Stimulated activated CD8-positive, alpha-beta memory T cell treated with anti-CD3 and anti-CD28 coated beads, Interleukin-12 subunit alpha, Interleukin-12 subunit beta, amount 100 ng/mL, for 24 hours (primary cell): Measurements from ENCODE around the gene FAM89A.
"Not testable (repeated sequence)": the region's sequence is repeated elsewhere in the genome, so short reads cannot be mapped to it uniquely, and the experiment has no call there.

ENCODE experiments used
- DNase-seq: peaks from one replicate; pipeline ENCODE4 v3.0.0-alpha.2; 2020; ENCODE audit errors: extremely low read depth

Gene FAM89A

DNA sequence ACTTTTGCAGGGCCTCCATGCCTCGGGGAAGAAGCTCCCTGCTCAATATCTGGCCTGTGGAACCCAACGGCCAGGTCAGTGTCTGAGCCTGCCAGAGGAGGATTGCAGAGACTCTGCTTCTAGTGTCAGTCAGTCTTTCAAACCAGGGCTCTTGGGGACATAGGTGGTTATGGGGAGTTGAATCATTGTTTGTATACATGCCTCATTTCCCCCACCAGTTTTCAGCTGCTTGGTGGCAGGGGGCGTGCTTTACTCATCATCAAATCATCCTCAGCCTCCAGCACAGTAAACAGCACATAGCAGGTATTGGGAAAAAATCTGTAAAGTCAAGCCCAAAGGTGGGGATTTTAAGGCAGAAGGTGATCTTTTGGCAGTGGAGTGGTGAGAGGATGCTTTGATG, 17.4 kb upstream of the FAM89A start:
- no peak for DNase-seq

DNA sequence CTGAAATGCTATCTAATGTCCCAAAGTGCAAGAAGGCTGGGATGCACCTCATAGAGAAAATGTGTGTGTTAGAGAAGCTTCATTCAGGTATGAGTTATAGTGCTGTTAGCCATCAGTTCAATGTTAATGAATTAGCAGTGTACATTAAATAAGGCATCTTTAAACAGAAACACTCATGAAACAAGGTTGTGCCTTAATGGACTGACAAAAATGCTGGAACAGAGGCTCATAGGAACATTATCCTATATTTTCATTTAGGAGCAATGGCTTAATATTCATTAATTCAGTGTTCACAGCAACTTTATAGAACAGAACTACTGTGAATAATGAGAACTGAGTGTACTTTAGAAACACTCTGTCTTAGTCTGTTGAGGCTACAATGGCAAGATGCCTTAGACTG, 15.2 kb upstream of the FAM89A start:
- DNase-seq: no peak

DNA sequence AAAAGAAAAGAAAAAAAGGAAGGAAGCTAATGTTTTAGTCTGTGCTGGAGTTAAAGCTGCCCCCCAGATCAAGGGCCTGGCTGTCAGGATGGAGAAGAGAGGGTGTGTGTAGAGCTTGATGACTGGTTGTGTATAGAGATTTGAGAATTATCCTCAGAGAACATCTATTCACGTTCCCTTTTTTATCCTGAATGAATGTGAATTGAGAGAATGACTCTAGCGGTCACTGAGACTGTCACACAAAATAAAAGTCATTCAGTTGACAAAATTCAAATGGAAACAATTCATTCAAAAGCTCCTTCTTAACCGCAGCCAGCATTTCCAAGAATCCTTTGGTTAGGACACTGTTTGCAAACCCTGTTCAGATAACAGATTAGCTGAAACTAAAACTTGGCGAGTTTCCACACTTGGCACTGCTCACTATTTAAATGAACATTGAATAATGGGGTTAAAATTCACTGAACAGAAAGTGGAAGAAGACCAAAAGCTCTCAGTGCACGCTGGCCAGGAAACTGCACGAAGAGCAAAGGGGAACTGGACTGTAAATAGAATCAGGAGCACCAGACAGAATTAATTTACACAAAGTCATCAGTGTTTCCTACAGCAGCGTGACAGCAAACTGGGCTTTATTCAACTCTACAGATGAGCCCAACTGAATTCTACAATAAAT, 13.6 kb upstream of the FAM89A start:
- DNase-seq: no peak

- DNase-seq: no peak
Measured at GRCh38 chr1:231052777-231053176, 12.7 kb upstream of the FAM89A start.

DNA sequence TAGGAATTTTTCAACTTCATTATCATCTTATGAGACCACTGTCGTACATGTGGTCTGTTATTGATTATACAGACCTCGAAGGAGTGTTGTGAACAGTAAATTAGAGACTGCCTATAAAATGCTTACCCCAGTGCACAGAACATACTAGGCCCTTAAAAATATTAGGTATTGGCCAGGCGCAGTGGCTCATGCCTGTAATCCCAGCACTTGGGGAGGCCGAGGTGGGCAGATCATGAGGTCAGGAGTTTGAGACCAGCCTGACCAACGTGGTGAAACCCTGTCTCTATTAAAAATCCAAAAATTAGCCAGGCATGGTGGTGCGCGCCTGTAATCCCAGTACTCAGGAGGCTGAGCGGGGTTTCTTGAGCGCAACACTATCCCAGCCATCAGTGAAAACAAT, 10.9 kb upstream of the FAM89A start:
- DNase-seq: not testable (repeated sequence)

DNA sequence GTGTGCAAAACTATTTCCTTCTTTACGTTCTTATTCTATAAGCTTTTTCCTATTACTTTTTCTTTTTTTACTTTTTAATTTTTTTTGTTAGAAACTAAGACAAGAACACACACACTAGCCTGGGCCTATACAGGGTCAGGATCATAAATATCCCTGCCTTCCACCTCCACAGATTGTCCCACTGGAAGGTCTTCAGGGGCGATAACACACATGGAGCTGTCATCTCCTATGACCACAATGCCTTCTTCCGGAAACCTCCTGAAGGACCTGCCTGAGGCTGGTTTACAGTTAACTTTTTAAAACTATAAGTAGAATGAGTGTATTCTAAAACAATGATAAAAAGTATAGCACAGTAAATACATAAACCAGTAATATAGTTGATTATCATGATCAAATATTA, 10.3 kb upstream of the FAM89A start:
- no peak for DNase-seq

- DNase-seq: no peak
Measured at GRCh38 chr1:231049121-231049979, 9.3 kb upstream of the FAM89A start.

- not testable (repeated sequence) for DNase-seq
Measured at GRCh38 chr1:231048419-231048818, 8.4 kb upstream of the FAM89A start.

DNA sequence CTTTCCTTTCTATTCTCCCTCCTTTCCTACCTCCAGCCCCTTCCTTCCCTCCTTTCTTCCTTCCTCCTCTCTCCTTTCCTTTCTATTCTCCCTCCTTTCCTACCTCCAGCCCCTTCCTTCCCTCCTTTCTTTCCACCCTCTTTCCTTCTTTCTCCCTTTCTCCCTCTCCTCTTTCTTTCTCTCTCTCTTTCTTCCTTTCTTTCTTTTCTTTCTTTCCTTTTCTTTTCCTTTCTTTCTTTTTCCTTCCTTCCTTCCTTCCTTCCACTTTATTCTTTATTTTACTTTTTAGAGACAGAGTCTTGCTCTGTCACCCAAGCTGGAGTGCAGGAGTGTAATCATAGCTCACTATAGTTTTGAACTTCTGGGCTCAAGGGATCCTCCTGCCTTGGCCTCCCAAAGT, 7.5 kb upstream of the FAM89A start:
- DNase-seq: not testable (repeated sequence)

DNA sequence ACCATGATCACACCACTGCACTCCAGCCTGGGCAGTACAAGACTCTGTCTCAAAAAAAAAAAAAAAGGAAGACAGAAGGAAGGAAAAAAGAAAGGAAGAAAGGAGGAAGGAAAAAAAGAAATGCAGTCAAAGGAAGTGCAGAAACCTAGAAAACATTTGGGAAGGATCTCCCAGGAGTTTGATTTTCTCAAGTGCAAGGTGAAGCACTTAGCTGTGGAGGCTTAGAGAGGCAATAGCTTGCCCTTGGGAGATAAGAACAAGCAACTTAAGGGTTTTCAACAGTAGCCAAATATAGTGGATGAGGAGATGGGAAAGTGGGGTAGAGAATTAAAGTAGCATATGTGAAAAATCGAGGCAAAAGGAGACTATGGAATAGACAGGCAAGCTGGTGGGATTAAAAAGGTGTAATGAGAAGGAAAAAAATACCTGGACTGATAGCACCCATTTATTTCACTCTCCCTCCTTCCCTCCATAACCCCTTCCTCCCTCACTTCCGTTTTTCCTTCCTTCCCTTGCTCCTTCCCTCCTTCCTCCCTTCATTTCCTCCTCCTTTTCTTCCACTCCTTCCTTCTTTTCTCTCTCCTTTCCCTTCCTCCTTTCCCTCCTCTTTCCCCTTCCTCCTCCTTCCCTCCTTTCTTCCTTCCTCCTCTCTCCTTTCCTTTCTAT, 6.8 kb upstream of the FAM89A start:
- DNase-seq: no peak

DNA sequence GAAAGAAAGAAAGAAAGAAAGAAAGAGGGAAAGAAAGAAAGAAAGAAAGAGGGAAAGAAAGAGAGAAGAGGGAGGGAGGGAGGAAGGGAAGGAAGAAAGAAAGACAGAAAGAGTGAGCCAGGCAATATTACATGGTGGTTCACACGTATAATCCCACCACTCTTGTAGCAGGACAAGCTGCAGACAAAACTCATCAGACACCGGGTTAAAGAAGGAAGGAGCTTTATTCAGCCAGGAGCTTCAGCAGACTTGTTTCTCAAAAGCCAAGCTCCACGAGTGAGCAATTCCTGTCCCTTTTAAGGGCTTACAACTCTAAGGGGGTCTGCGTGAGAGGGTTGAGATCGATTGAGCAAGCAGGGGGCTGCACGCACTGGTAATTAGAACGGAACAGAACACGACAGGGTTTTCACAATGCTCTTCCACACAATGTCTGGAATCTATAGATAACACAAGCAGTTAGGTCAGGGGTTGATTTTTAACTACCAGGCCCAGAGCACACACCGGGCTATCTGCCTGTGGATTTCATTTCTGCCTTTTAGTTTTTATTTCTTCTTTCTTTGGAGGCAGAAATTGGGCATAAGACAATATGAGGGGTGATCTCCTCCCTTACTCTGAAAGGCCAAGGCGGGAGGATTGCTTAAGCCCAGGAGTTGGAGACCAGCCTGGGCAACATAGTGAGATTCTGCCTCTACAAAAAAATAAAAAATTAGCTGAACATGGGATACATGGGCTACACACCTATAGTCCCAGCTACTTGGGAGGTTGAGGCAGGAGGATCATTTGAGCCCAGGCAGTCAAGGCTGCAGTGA, 6.1 kb upstream of the FAM89A start:
- not testable (repeated sequence) for DNase-seq

DNA sequence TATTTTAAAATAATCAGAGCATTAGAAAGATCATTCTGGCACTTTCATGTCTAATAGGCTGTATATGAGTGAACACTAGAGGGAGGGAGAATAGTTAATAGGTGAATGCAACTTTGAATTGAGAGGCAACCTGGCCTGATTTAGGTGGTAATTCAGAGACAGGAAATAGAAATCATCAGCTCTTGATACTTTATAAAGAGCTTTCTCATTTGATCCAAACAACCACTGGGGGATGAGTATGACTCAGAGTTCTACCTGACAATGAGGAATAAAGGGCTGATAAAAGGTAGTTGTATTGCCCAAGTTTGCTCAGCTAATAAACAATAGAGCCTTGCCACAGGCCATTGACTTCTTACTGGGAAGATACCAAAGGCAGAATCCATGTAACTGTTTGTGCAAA, 5.2 kb upstream of the FAM89A start:
- DNase-seq: no peak

- DNase-seq: no peak
Measured at GRCh38 chr1:231044588-231044987, 4.5 kb upstream of the FAM89A start.

GRCh38 chr1:231041719-231042261, 1.7 kb upstream of the FAM89A start:
- no peak for DNase-seq

GRCh38 chr1:231040800-231041718, 1.0 kb upstream of the FAM89A start:
- DNase-seq: no peak

DNA sequence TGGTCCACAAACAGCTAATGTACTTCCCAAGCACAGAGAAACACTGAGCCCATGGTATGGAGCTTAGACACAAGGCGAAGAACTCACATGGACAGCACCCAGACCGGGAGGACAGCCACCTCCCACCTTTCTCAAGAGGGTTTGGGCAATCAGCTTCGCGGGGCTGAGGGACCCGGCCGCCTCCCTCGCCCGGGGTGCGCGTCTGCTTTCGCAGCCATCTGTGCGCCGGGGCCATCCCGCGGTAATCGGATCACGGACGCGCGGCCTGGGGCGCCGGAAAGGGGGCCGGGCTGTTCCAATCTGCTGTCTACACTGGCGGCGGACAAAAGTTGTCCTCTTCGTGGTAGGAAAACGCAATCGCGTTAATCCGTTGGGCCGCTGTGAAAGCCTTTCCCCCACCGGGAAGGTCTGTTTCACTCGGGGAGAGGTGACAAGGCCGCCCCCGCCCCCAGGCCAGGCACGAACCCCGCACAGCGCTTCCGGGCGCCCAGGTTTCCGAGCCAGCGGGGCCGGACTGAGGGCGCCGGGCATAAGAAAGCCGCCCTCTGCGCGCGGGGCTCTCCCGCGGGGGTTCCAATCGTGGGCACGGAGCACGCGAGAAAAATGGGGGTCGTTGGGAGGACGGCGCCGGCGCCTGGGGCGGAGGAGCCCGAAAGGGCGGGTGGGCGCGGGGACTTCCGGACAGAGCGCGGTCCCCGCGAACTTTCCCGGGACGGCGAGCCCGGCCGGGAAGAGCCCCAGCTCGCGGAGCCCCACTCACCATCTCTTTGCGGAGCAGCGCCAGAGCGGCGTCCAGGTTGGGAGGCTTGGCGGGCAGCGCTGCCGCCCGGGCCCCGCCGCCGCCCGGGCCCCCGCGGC, 664 bp downstream of the FAM89A start:
- DNase-seq: no peak

DNA sequence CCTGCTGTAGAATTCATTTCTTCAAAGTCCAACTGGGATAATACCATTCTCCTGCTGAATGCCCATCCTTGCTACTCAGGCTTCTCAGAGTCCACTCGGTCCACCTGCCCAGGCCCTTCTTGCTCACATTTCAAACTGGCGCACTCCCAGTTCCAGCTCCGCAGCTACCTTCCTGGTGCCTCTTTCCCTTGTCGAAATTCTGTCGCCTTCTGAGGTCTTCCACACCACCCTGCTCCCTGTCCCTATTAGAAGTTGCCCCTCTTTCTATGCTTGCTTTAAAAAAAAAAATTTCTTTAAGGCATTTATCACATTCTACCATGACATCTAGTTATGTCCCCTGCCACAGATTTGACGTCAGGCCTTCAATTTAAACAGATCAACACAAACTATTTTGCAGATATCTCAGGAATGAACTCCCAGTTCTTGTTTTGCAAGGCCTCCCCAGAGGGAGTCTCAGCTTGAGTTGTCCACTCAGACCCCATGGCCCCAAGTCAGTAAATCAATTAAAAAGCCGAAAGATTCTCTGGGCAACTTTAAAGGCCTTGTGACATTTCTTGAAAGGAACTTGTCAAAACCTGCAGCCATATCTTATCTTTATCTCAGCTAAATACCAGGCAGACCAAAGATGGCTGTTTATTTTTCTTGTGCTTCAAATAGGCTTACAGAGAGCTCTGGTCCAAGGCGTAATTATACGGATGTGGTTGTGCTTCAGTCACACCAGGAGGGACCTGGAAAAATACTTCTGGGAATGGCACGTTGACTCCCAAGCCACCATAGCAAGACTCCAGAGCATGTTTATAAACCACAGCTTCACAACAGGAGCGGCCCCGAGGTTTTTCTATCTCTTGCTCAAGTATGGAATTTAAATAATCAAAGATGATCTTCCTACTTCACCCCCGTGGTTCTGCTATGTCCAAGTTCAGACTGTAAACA, 2.2 kb downstream of the FAM89A start:
- no peak for DNase-seq

DNA sequence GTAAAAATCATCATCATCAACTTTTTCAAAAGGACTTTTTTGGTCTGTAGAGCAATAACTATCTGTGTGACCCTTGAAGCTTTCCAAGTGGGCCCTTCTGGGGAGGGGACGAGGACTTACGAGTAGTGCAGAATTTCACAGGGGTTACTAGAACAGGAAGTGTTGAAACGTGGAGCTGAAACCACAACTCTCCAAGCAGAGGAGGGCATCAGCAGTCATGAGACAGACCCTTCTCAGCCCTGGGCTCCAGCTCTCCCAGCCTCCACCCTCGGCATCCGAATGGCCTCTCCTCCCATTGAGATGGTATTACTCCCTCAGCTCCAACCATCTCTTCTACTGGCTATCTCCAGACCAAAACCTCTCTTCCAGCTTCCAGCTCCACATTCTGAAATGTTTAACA, 3.6 kb downstream of the FAM89A start:
- DNase-seq: no peak
